ENCODE measurements around the gene BIRC7. TPM values are rescaled to one million over a fixed set of nuclear protein-coding genes. Genes with fewer than 3 reads are reported as not detected.

Gene BIRC7
- total RNA-seq, 1 experiment from 2014 or later: not detected

DNA sequence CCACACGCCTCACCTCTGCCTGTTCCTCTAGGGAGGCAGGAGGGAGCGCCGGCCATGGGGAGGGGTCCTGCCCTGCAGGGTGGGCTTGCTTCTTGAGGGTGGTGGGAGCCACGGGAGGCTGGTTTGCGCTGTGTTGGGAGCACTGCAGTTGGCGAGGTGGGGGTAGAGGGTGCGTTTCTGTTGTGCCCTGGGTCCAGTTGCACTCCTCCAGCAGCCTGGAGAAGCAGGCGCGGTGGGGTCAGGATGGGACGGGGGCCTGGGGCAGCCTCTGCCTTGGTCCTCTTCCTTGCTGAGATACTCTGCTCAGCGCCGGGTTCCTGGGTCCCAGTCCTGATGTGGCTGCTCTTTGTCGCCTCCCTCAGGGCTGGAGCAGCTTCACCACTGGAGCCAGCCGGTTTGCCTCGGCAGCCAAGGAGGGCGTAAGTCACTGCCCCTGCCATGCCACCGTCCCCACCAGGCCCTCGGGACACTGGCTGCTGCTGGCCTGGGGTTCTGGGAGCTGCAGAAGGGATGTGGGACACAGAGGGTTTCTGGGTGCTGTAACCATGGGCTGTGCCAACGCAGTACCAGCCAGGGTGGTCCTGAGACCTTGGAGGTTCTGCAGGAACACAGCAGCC, 45.3 kb downstream of the BIRC7 start:
- intact Hi-C loops (cut with micrococcal nuclease): no loop called here
- H3K9me3 Mint-ChIP-seq (ENCODE audit: unreplicated experiment): no peaks in the 10 kb centered on the region
- H3K27me3 Mint-ChIP-seq (ENCODE audit: insufficient read depth, unreplicated experiment): no peaks in the 10 kb centered on the region
- no TSS peak for BruUV-seq (replicated peaks)
- CTCF ChIA-PET: interaction anchor here (0.6 to 3.1 kb wide), 6 partner anchors 29 to 235 kb away, joined by 3 to 36 read pairs (median 4); no protein-coding TSS in a partner anchor
- peaks cover 34% of the 10 kb centered on the region for H3K36me3 Mint-ChIP-seq (ENCODE audit: insufficient read depth, unreplicated experiment)
- DNase-seq (ENCODE audit: unreplicated experiment): no peak
- H3K4me1 Mint-ChIP-seq (ENCODE audit: insufficient read depth, unreplicated experiment): no peaks in the 10 kb centered on the region
- no peak overlapping the region for H3K4me3 Mint-ChIP-seq (ENCODE audit: unreplicated experiment)
- TF ChIP-seq, protein P1, sequence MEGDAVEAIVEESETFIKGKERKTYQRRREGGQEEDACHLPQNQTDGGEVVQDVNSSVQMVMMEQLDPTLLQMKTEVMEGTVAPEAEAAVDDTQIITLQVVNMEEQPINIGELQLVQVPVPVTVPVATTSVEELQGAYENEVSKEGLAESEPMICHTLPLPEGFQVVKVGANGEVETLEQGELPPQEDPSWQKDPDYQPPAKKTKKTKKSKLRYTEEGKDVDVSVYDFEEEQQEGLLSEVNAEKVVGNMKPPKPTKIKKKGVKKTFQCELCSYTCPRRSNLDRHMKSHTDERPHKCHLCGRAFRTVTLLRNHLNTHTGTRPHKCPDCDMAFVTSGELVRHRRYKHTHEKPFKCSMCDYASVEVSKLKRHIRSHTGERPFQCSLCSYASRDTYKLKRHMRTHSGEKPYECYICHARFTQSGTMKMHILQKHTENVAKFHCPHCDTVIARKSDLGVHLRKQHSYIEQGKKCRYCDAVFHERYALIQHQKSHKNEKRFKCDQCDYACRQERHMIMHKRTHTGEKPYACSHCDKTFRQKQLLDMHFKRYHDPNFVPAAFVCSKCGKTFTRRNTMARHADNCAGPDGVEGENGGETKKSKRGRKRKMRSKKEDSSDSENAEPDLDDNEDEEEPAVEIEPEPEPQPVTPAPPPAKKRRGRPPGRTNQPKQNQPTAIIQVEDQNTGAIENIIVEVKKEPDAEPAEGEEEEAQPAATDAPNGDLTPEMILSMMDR (IDR thresholded peaks at IDR 0.05; ENCODE audit: unreplicated experiment): peak; percentile 27
- POLR2A ChIA-PET: interaction anchor here (0.7 to 3.7 kb wide), 3 partner anchors 10 to 166 kb away, joined by 3 to 9 read pairs (median 4); partner anchors contain the start of gene ARFGAP1
- no peak overlapping the region for H3K27ac Mint-ChIP-seq (ENCODE audit: low read depth, unreplicated experiment)

DNA sequence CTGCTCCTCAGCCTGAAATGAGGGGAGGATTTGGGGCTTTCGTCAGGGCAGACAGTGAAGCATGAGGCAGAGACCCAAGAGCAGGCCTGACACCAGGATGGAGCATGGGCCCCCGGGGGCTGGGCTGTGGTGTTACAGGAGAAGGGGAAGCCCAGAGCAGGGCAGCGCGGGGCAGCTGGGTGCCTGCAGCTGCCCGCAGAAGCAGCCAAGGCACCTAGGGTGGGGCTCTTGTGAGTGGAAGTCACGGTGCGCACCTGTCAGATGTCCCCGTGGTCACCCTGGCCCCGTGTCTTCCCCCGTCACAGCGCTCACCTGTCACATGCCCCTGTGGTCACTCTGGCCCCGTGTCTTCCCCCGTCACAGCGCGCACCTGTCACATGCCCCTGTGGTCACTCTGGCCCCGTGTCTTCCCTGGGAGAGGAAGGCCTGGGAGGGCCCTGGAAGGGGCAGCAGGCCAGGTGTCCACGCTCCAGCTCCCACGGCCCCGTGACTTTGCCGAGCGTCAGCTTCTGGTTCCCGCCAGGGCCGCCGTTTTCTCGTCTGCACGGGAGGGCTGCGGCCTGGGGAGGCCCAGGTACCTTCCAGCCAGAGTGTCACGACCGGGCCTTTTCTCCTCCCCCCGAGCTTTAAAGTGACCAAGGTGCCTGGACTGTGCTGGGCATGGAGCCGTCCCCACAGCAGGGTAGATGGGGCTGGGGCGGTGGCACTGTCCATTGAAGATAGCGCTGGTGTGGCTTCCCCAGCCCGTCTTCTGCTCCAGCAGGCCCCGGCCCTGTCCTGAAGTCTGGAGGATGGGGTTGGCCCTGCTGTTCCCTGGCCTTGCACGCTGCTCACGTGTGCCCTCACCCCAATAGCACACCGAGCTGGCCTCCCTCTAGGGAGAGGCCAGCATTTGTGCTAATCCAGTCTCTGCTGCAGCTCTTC, 46.3 kb downstream of the BIRC7 start:
- Mint-ChIP-seq H3K27ac (ENCODE audit: low read depth, unreplicated experiment) (no peak overlapping the region), H3K9me3 (ENCODE audit: unreplicated experiment) (no peaks in the 10 kb centered on the region), H3K4me3 (ENCODE audit: unreplicated experiment) (no peak overlapping the region), H3K36me3 (ENCODE audit: insufficient read depth, unreplicated experiment) (peaks cover 28% of the 10 kb centered on the region), H3K4me1 (ENCODE audit: insufficient read depth, unreplicated experiment) (no peaks in the 10 kb centered on the region), H3K27me3 (ENCODE audit: insufficient read depth, unreplicated experiment) (no peaks in the 10 kb centered on the region)
- BruUV-seq (replicated peaks): no TSS peak
- intact Hi-C loops (cut with micrococcal nuclease): no loop called here
- DNase-seq (ENCODE audit: unreplicated experiment): no peak
- ChIA-PET POLR2A (interaction anchor here (0.6 to 3.7 kb wide), 3 partner anchors 10 to 165 kb away, joined by 3 to 9 read pairs (median 4); partner anchors contain the start of gene ARFGAP1), CTCF (interaction anchor here (0.7 to 3.1 kb wide), 3 partner anchors 28 to 102 kb away, joined by 3 to 36 read pairs (median 5); no protein-coding TSS in a partner anchor)
- TF ChIP-seq, protein P1 (IDR thresholded peaks at IDR 0.05; ENCODE audit: unreplicated experiment): no peak

DNA sequence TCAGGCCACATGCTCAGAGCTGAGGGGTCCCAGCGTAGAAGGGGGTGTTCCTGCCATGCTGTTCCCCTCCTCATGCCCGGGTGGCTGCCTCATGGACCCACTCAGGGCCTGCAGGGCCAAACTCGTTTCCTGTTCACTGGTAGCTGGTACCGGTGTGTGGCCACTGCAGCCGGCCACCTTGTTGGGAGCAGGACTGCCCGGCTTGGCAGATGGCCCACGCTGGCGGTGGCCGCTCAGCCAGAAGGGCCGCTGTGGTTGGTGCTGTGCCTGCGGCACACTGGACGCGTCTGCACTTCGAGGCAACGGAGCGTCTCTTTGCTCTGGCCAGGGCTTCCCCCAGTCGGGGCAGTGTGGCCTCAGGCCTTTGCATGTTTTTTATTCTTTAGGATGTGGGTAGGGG, 47.2 kb downstream of the BIRC7 start:
- ChIA-PET POLR2A (interaction anchor here (3.7 kb wide), 1 partner anchor 11 kb away, joined by 9 read pairs; the partner anchor contains the start of gene ARFGAP1), CTCF (interaction anchor here (2.0 kb wide), 1 partner anchor 27 kb away, joined by 5 read pairs; no protein-coding TSS in a partner anchor)
- BruUV-seq (replicated peaks): no TSS peak
- H3K27ac Mint-ChIP-seq (ENCODE audit: low read depth, unreplicated experiment): no peak overlapping the region
- H3K4me3 Mint-ChIP-seq (ENCODE audit: unreplicated experiment): no peak overlapping the region
- H3K9me3 Mint-ChIP-seq (ENCODE audit: unreplicated experiment): no peaks in the 10 kb centered on the region
- intact Hi-C loops (cut with micrococcal nuclease): no loop called here
- H3K36me3 Mint-ChIP-seq (ENCODE audit: insufficient read depth, unreplicated experiment): peaks cover 30% of the 10 kb centered on the region
- H3K27me3 Mint-ChIP-seq (ENCODE audit: insufficient read depth, unreplicated experiment): no peaks in the 10 kb centered on the region
- DNase-seq (ENCODE audit: unreplicated experiment): no peak
- H3K4me1 Mint-ChIP-seq (ENCODE audit: insufficient read depth, unreplicated experiment): no peaks in the 10 kb centered on the region
- TF ChIP-seq, protein P1 (IDR thresholded peaks at IDR 0.05; ENCODE audit: unreplicated experiment): no peak
